ENCODE measurements around the gene CFAP77. TPM values are rescaled to one million over a fixed set of nuclear protein-coding genes. Genes with fewer than 3 reads are reported as not detected.

CFAP77 gene
- total and polyA plus RNA-seq, 2 of the 8 experiments (the other 6 are each of a cell fraction or from before 2014, with no cell fraction given) = 0.63 to 0.97 TPM

GRCh38 chr9:132547436-132547835 lies 137.4 kb downstream of the CFAP77 start:
- Histone ChIP-seq H3K23me2 (ENCODE audit: low read depth, low read length) (peaks cover 4% of the 10 kb centered on the region; the same call in 1 of the 2 replicates), H3K56ac (replicated peaks; ENCODE audit: insufficient read length, low read depth, low read length) (no peak overlapping the region), H3K36me3 (ENCODE audit: control insufficient read depth in 2 of 4, insufficient read depth in 4 of 4, low read length in 3 of 4) (no peaks in the 10 kb centered on the region), H3K9ac (replicated peaks in 1 of 4; ENCODE audit: extremely low read depth in 1 of 4, low read depth in 3 of 4, low read length in 3 of 4) (no peak overlapping the region), H3K27me3 (replicated peaks in 1 of 4; ENCODE audit: control insufficient read depth in 3 of 4, extremely low read depth in 1 of 4, insufficient read depth in 3 of 4, low read length in 3 of 4) (no peaks in the 10 kb centered on the region; a peak in 1 of 7 replicates), H4K5ac (ENCODE audit: insufficient read length, low read depth, low read length) (no peak overlapping the region), H3K23ac (ENCODE audit: insufficient read length) (no peak overlapping the region), H2BK5ac (ENCODE audit: low read depth, low read length) (no peak overlapping the region), H3K14ac (ENCODE audit: insufficient read length) (no peak overlapping the region), H4K91ac (replicated peaks; ENCODE audit: insufficient read length, low read length) (no peak overlapping the region), H2BK20ac (ENCODE audit: low read length) (no peak overlapping the region), H3K4me3 (ENCODE audit: extremely low read depth in 1 of 4, insufficient read depth in 2 of 4, low read depth in 3 of 4, low read length in 4 of 4) (no peak overlapping the region), H2BK15ac (ENCODE audit: low read length) (0 out of 2 replicates have a peak overlapping the region, but pooled peaks have one; percentile 7), H2BK120ac (replicated peaks; ENCODE audit: low read depth, low read length) (no peak overlapping the region), H4K20me1 (replicated peaks in 1 of 2; ENCODE audit: control insufficient read depth in 1 of 2, insufficient read depth in 2 of 2, low read length in 2 of 2) (no peaks in the 10 kb centered on the region), H3K4ac (replicated peaks; ENCODE audit: insufficient read length, low read depth, low read length) (no peak overlapping the region), H3K79me1 (ENCODE audit: low read depth, low read length) (no peaks in the 10 kb centered on the region), H2BK12ac (ENCODE audit: low read depth, low read length) (0 out of 2 replicates have a peak overlapping the region, but pooled peaks have one; percentile 87), H3K4me2 (ENCODE audit: insufficient read depth in 1 of 2, low read depth in 2 of 2, low read length in 2 of 2) (no peak overlapping the region), H3K9me3 (ENCODE audit: insufficient read depth in 2 of 2, low read depth in 1 of 2, low read length in 1 of 2) (no peaks in the 10 kb centered on the region), H2AFZ (ENCODE audit: low read length) (no peak overlapping the region), H3K79me2 (ENCODE audit: control insufficient read depth in 1 of 2, insufficient read depth in 2 of 2, low read length in 2 of 2) (no peaks in the 10 kb centered on the region), H3K4me1 (replicated peaks in 1 of 4; ENCODE audit: control insufficient read depth in 3 of 4, insufficient read depth in 4 of 4, low read length in 3 of 4) (peaks cover 0 to 4% (median 4%) of the 10 kb centered on the region in 4 experiments; a peak in 4 of 7 replicates), H4K8ac (ENCODE audit: extremely low read depth, insufficient read depth, low read length) (no peak overlapping the region), H3K18ac (ENCODE audit: extremely low read depth, low read length) (no peak overlapping the region; the same call in 1 of the 2 replicates), H3K27ac (ENCODE audit: low read depth, low read length) (no peak overlapping the region), H2AK5ac (ENCODE audit: low read depth, low read length) (no peak overlapping the region)
- 94% methylated on average over 13 of the region's 13 CpGs; no CpG with 5 or more reads in 1 of the 2 experiments for WGBS, 2 experiments (ENCODE audit: extremely low coverage in 1 of 2, insufficient coverage in 1 of 2, insufficient read length in 1 of 2, insufficient replicate concordance in 2 of 2, low coverage in 1 of 2, low lambda C conversion rate in 2 of 2, missing lambda C conversion rate in 1 of 2)
- no peak for DNase-seq (ENCODE audit: low read depth in 1 of 2, low spot score in 2 of 2)
- no peak for FAIRE-seq
- no peak for TF ChIP-seq EGR1 (IDR thresholded peaks at IDR 0.05; ENCODE audit: borderline replicate concordance, low read depth, low read length)
- TF ChIP-seq POLR2AphosphoS5 (IDR thresholded peaks at IDR 0.05; ENCODE audit: low read depth, low read length) = no peak
- TF ChIP-seq BACH1 (IDR thresholded peaks at IDR 0.05; ENCODE audit: low read length) = no peak
- no peak for TF ChIP-seq TAF7 (optimal IDR thresholded peaks at IDR 0.05; ENCODE audit: borderline replicate concordance, low read depth, low read length)
- TF ChIP-seq KDM1A (IDR thresholded peaks at IDR 0.05; ENCODE audit: borderline replicate concordance, low read length) = no peak
- TF ChIP-seq RFX5 (IDR thresholded peaks at IDR 0.05; ENCODE audit: borderline replicate concordance, low read depth, low read length) = no peak
- TF ChIP-seq MAFK (IDR thresholded peaks at IDR 0.05; ENCODE audit: low read depth, low read length) = no peak
- TF ChIP-seq YY1 (IDR thresholded peaks at IDR 0.05; ENCODE audit: low read depth, low read length) = no peak
- TF ChIP-seq RXRA (IDR thresholded peaks at IDR 0.05; ENCODE audit: insufficient read depth, low read depth, low read length) = no peak
- TF ChIP-seq EP300 (IDR thresholded peaks at IDR 0.05; ENCODE audit: borderline replicate concordance in 1 of 2, low read depth in 2 of 2, low read length in 2 of 2) = no peak
- no peak for TF ChIP-seq POU5F1 (IDR thresholded peaks at IDR 0.05; ENCODE audit: low read depth, low read length)
- TF ChIP-seq SIN3A (conservative IDR thresholded peaks at IDR 0.05 in 1 of 2, IDR thresholded peaks at IDR 0.05 in 1 of 2; ENCODE audit: low read depth in 1 of 2, low read length in 2 of 2) = no peak
- ChIA-PET CTCF (ENCODE audit: partially characterized antibody) (interaction anchor here (0.7 to 5.7 kb wide), 26 partner anchors 10 to 428 kb away, joined by 3 to 66 read pairs (median 4); partner anchors contain the start of gene CFAP77), POLR2A (ENCODE audit: partially characterized antibody) (no interaction called here)

Measured in H1 (cell line).